IMR-90 (cell line): ENCODE results near the gene TBCK.

Experiments used
- BHLHE40 ChIP-seq: fragments of 150-350 bp; IDR thresholded peaks from 2 replicates; pipeline ENCODE4 v1.6.1; 2016; ENCODE audit warnings: mild to moderate bottlenecking, low read depth, low read length
- CTCF ChIP-seq: conservative IDR thresholded peaks from 2 replicates; pipeline ENCODE4 v1.5.1; 2012; ENCODE audit warnings: mild to moderate bottlenecking, low read depth, low read length, improper control_type of control experiment
- ELK1 ChIP-seq: fragments of 150-350 bp; IDR thresholded peaks from 2 replicates; pipeline ENCODE4 v1.6.1; 2016; ENCODE audit warnings: low read depth, mild to moderate bottlenecking, low read length, moderate library complexity, borderline replicate concordance
- FOS ChIP-seq: fragments of 150-350 bp; IDR thresholded peaks from 2 replicates; pipeline ENCODE4 v1.6.1; 2016; ENCODE audit warnings: low read depth, low read length
- MAFK ChIP-seq: IDR thresholded peaks from 2 replicates; pipeline ENCODE4 v1.6.1; 2012; ENCODE audit warnings: low read depth, low read length, improper control_type of control experiment
- SMC3 ChIP-seq: fragments of 150-350 bp; IDR thresholded peaks from 2 replicates; pipeline ENCODE4 v1.6.1; 2016; ENCODE audit warnings: low read depth, mild to moderate bottlenecking, antibody characterized with exemption, low read length, moderate library complexity
- USF2 ChIP-seq: fragments of 150-350 bp; IDR thresholded peaks from 2 replicates; pipeline ENCODE4 v1.6.1; 2017; ENCODE audit warnings: mild to moderate bottlenecking, antibody characterized with exemption, low read length, low read depth

GRCh38 chr4:106238820-106239420 is 77.1 kb downstream of the TBCK start:
- TF ChIP-seq CTCF (peak; percentile 51), ELK1 (no peak), MAFK (no peak), FOS (no peak), SMC3 (peak; percentile 27; the same call in 1 of the 2 replicates), USF2 (no peak), BHLHE40 (no peak)
